AG04450 (cell line): ENCODE data around the gene RIMBP2. TPM values are rescaled to one million over a fixed set of nuclear protein-coding genes. Genes with fewer than 3 reads are reported as not detected.

Experiments
- CTCF ChIA-PET: fragments of 300-600, 350-600 bp; formaldehyde crosslinking; extraction: SDS; loops from one replicate; lab custom pipeline; 2022; ENCODE audit warnings: antibody characterized with exemption, inconsistent platforms; lab: Charles Lee
- POLR2A ChIA-PET: fragments of 350-600 bp; formaldehyde crosslinking; extraction: SDS; loops from one replicate; lab custom pipeline; 2021; ENCODE audit warnings: antibody characterized with exemption, inconsistent platforms; lab: Yijun Ruan, JAX
- DNase-seq: peaks from one replicate; pipeline ENCODE4 v3.0.0-alpha.2; 2011; ENCODE audit warnings: low read depth, low spot score
- H3K27ac ChIP-seq: one replicate; pipeline ENCODE4 v1.5.1; 2012; ENCODE audit warnings: low read depth, low read length, control low read depth
- H3K27me3 ChIP-seq: one replicate; pipeline ENCODE4 v1.6.0; 2012; ENCODE audit warnings: low read length; ENCODE audit not compliant: control insufficient read depth, insufficient read depth
- H3K4me3 ChIP-seq: 2 replicates; pipeline ENCODE4 v1.5.1; 2011; ENCODE audit warnings: mild to moderate bottlenecking, low read depth, low read length, control low read depth
- H3K9me3 ChIP-seq: 2 replicates; pipeline ENCODE4 v1.5.1; 2012; ENCODE audit warnings: low read length; ENCODE audit not compliant: control insufficient read depth, insufficient read depth
- polyA plus RNA-seq: library from polyadenylated mRNA; depleted of rRNA; stranded (reverse); fragments of >200 nt; gene quantifications from 2 replicates; pipeline ENCODE4 v1.2.3, GENCODE V29; 2011
- TF ChIP-seq, protein P1 (sequence below): IDR thresholded peaks from 2 replicates; pipeline ENCODE4 v1.5.1; 2011; ENCODE audit warnings: low read depth, low read length, control low read depth, inconsistent platforms

The RIMBP2 gene
- polyA plus RNA-seq, 1 experiment = not detected

DNA sequence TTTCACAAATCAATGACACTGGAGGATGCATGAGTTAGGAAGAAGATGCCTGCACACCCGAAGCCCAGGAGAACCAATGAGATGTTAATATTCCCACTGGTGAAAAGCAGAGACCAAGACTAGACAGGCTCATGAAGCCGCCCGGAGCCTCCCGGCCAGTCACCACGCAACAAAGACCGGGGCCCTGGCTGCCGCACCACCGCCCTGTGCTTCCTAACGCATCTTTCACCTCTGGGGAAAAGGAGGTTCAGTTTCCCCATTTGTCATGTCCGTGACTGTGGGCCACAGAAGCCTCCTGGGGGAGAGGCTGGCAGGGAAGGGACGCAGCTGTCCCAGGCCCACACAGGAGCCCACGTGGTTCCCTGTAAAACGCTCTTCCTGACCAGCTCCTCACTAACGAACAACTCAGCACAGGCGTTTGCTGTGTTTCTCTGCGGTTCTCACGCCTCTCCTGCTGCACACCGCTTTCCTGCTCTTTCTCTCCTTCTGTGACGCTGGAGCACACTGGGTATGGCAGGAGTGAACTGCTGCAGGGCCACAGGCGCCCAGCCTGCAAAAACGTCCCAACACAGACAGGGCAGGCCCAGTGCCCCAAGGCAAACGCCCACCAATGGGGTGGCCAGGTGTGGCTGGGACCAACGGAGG is 10.8 kb downstream of the RIMBP2 start:
- Histone ChIP-seq H3K27ac (no peak overlapping the region), H3K9me3 (peaks cover 89% of the 10 kb centered on the region), H3K27me3 (no peaks in the 10 kb centered on the region), H3K4me3 (no peak overlapping the region)
- TF ChIP-seq, protein P1, sequence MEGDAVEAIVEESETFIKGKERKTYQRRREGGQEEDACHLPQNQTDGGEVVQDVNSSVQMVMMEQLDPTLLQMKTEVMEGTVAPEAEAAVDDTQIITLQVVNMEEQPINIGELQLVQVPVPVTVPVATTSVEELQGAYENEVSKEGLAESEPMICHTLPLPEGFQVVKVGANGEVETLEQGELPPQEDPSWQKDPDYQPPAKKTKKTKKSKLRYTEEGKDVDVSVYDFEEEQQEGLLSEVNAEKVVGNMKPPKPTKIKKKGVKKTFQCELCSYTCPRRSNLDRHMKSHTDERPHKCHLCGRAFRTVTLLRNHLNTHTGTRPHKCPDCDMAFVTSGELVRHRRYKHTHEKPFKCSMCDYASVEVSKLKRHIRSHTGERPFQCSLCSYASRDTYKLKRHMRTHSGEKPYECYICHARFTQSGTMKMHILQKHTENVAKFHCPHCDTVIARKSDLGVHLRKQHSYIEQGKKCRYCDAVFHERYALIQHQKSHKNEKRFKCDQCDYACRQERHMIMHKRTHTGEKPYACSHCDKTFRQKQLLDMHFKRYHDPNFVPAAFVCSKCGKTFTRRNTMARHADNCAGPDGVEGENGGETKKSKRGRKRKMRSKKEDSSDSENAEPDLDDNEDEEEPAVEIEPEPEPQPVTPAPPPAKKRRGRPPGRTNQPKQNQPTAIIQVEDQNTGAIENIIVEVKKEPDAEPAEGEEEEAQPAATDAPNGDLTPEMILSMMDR = no peak
- DNase-seq = no peak
- CTCF ChIA-PET = no interaction called here
- POLR2A ChIA-PET = no interaction called here

DNA sequence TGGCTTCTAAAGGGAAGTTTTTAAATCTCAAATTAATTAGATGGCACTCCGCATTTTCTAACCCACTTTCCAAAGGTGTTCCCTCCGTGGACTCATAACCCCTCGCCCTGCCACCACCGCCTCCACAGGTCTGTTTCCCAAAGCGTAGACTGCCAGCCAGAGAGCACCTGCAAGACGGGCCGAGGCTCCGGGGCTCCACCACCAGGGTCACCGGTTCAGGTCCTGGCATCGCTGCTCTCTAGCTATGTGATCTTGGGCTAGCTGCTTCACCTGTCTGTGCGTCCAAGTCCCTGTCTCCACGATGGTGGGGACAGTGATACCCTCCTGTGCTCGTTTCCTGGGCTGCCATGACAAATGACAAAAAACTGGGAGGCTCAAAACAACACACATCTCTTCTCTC is 11.5 kb downstream of the RIMBP2 start:
- Histone ChIP-seq H3K27ac (no peak overlapping the region), H3K27me3 (no peaks in the 10 kb centered on the region), H3K9me3 (peaks cover 88% of the 10 kb centered on the region), H3K4me3 (no peak overlapping the region)
- DNase-seq = no peak
- POLR2A ChIA-PET = no interaction called here
- CTCF ChIA-PET = no interaction called here
- TF ChIP-seq, protein P1 = no peak

GRCh38 chr12:130703733-130704375 is 12.2 kb downstream of the RIMBP2 start:
- no peaks in the 10 kb centered on the region for H3K27me3 ChIP-seq
- DNase-seq = no peak
- no peak overlapping the region for H3K27ac ChIP-seq
- POLR2A ChIA-PET = no interaction called here
- TF ChIP-seq, protein P1 = no peak
- peaks cover 80% of the 10 kb centered on the region for H3K9me3 ChIP-seq
- CTCF ChIA-PET = no interaction called here
- H3K4me3 ChIP-seq = no peak overlapping the region

DNA sequence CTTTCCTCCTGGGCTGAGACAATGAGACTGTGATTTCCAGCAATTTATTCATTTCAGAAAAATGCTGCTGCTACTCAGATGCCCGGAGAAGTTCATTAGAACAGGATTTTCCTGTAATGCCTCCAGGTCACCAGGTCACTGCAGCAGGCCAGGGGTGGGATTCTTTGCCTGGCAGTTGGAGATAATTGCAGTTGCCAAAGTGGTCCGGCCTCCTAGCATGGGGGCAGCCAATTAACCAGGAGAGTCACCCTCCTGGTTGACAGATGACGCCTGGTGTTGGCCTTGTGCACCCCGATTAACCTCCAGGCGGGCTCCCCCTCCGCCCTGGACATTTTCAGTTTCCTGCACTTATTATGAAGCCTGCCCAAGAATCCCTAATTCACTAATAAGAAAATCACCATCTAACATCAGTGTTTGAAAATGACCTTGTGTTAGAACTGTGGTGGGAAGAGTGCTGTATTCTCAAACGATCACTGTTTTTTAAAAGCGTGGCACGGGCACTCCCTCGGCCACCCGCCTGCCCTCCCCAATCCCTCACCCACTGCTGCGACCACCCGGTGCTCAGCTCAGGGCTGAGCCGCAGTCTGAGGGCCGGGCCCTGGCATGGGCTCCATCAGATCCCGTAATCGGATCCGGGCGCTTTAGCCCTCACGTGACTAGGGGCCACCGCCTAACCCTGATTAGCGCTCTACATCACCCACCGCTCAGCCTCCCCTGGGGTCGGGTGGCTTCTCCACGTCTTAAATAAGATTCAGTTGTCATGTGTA is 12.9 kb downstream of the RIMBP2 start:
- Histone ChIP-seq H3K27me3 (no peaks in the 10 kb centered on the region), H3K27ac (no peak overlapping the region), H3K9me3 (peaks cover 76% of the 10 kb centered on the region), H3K4me3 (no peak overlapping the region)
- DNase-seq = no peak
- ChIA-PET CTCF (no interaction called here), POLR2A (no interaction called here)
- TF ChIP-seq, protein P1 = no peak

GRCh38 chr12:130701402-130701744 is 14.7 kb downstream of the RIMBP2 start:
- ChIA-PET POLR2A (no interaction called here), CTCF (no interaction called here)
- no peak for DNase-seq
- TF ChIP-seq, protein P1 = no peak
- Histone ChIP-seq H3K27me3 (no peaks in the 10 kb centered on the region), H3K4me3 (no peak overlapping the region), H3K27ac (no peak overlapping the region), H3K9me3 (peaks cover 66% of the 10 kb centered on the region)
